GM18505 (cell line): ENCODE measurements around the gene DDX10.

Experiments used
- ATAC-seq: cut with Tn5 transposase; IDR thresholded peaks from one replicate; pipeline ENCODE4 v1.9.1; 2021; ENCODE audit not compliant: unreplicated experiment
- POLR2A ChIP-seq: IDR thresholded peaks from 4 replicates; pipeline ENCODE4 v1.6.1; 2011; ENCODE audit warnings: borderline replicate concordance; ENCODE audit not compliant: insufficient read depth, insufficient read length; ENCODE audit errors: extremely low read depth

Gene DDX10

GRCh38 chr11:108873310-108873709 lies 208.4 kb downstream of the DDX10 start:
- no peak for TF ChIP-seq POLR2A
- no peak for ATAC-seq

- no peak for TF ChIP-seq POLR2A
Measured at GRCh38 chr11:108873941-108874340, 209.1 kb downstream of the DDX10 start.

GRCh38 chr11:108875134-108875533 lies 210.3 kb downstream of the DDX10 start:
- no peak for TF ChIP-seq POLR2A
- ATAC-seq: no peak

More at GRCh38 chr11:108873941-108874340, 209.1 kb downstream of the DDX10 start:
- no peak for ATAC-seq

- TF ChIP-seq POLR2A: no peak
- ATAC-seq: no peak
Measured at GRCh38 chr11:108877178-108877577, 212.3 kb downstream of the DDX10 start.

GRCh38 chr11:108880510-108880909 lies 215.6 kb downstream of the DDX10 start:
- no peak for TF ChIP-seq POLR2A
- no peak for ATAC-seq

GRCh38 chr11:108881131-108881530 lies 216.3 kb downstream of the DDX10 start:
- no peak for TF ChIP-seq POLR2A

GRCh38 chr11:108882211-108882831 lies 217.5 kb downstream of the DDX10 start:
- no peak for ATAC-seq
- no peak for TF ChIP-seq POLR2A

More at GRCh38 chr11:108881131-108881530, 216.3 kb downstream of the DDX10 start:
- no peak for ATAC-seq

- ATAC-seq: no peak
- no peak for TF ChIP-seq POLR2A
Measured at GRCh38 chr11:108886005-108886659, 221.3 kb downstream of the DDX10 start.

GRCh38 chr11:108886660-108887009 lies 221.8 kb downstream of the DDX10 start:
- ATAC-seq: no peak
- no peak for TF ChIP-seq POLR2A

GRCh38 chr11:108887436-108888238 lies 222.8 kb downstream of the DDX10 start:
- TF ChIP-seq POLR2A: no peak
- ATAC-seq: no peak

GRCh38 chr11:108890482-108891105 lies 225.7 kb downstream of the DDX10 start:
- ATAC-seq: no peak
- TF ChIP-seq POLR2A: no peak

GRCh38 chr11:108891143-108891542 lies 226.3 kb downstream of the DDX10 start:
- no peak for TF ChIP-seq POLR2A
- ATAC-seq: no peak

- no peak for TF ChIP-seq POLR2A
- ATAC-seq: no peak
Measured at GRCh38 chr11:108891909-108892511, 227.1 kb downstream of the DDX10 start.

GRCh38 chr11:108895579-108896480 lies 231.0 kb downstream of the DDX10 start:
- no peak for ATAC-seq
- no peak for TF ChIP-seq POLR2A
